Gastrocnemius medialis (tissue), 4 donors: ENCODE measurements around the gene TBX1.
A peak's percentile ranks its signal among the peaks of the same experiment; 100 is the strongest.

Experiments
- POLR2A ChIP-seq, 2 donors: fragments of 450-650 bp; IDR thresholded peaks; one replicate each; pipeline ENCODE4 v1.6.1; 2017; ENCODE audit warnings: antibody characterized with exemption in 2 of 2, mild to moderate bottlenecking in 2 of 2, moderate library complexity in 2 of 2
- TF ChIP-seq, protein P1 (sequence below), 5 experiments: fragments of 450-650 bp in 3 of 5; fragments of 200-600 bp in 2 of 5; sonication (generic) in 2 of 5; IDR thresholded peaks in 4 of 5; conservative IDR thresholded peaks in 1 of 5; 1 replicate in 4 of 5; 2 replicates in 1 of 5; pipeline ENCODE4 v1.5.1; 2016 to 2019; ENCODE audit warnings: antibody characterized with exemption in 5 of 5, mild to moderate bottlenecking in 3 of 5, moderate library complexity in 3 of 5

- TF ChIP-seq, protein P1, sequence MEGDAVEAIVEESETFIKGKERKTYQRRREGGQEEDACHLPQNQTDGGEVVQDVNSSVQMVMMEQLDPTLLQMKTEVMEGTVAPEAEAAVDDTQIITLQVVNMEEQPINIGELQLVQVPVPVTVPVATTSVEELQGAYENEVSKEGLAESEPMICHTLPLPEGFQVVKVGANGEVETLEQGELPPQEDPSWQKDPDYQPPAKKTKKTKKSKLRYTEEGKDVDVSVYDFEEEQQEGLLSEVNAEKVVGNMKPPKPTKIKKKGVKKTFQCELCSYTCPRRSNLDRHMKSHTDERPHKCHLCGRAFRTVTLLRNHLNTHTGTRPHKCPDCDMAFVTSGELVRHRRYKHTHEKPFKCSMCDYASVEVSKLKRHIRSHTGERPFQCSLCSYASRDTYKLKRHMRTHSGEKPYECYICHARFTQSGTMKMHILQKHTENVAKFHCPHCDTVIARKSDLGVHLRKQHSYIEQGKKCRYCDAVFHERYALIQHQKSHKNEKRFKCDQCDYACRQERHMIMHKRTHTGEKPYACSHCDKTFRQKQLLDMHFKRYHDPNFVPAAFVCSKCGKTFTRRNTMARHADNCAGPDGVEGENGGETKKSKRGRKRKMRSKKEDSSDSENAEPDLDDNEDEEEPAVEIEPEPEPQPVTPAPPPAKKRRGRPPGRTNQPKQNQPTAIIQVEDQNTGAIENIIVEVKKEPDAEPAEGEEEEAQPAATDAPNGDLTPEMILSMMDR (IDR thresholded peaks at IDR 0.05 in 4 of 5, conservative IDR thresholded peaks at IDR 0.05 in 1 of 5) = peak in 4 of 5 experiments; percentile 42 to 55 (median 48)
- no peak for TF ChIP-seq POLR2A (IDR thresholded peaks at IDR 0.05)
Measured at GRCh38 chr22:19766511-19767426, 6.2 kb downstream of the TBX1 start.
